NCI-H1694 (cell line): ENCODE data around the gene ACTL10.
"Not testable (repeated sequence)": the region's sequence is repeated elsewhere in the genome, so short reads cannot be mapped to it uniquely, and the experiment has no call there.

Experiments used
- DNase-seq: peaks from one replicate; lab custom pipeline; 2025; lab: John Stamatoyannopoulos, UW

The ACTL10 gene

GRCh38 chr20:33666293-33667244 lies at the start of gene ACTL10:
ACTL10 (plus strand) TSS chr20:33666943; CDS start chr20:33667498, 555 bp downstream.
- no peak for DNase-seq

GRCh38 chr20:33621717-33622400 lies 44.9 kb upstream of the ACTL10 start:
- DNase-seq: no peak

GRCh38 chr20:33622705-33623365 lies 43.9 kb upstream of the ACTL10 start:
- no peak for DNase-seq

GRCh38 chr20:33624399-33624798 lies 42.3 kb upstream of the ACTL10 start:
- DNase-seq: no peak

GRCh38 chr20:33626190-33626589 lies 40.6 kb upstream of the ACTL10 start:
- no peak for DNase-seq

- no peak for DNase-seq
These were observed 39.0 kb upstream of the ACTL10 start for GRCh38 chr20:33627577-33628216.

- no peak for DNase-seq
These were observed 37.2 kb upstream of the ACTL10 start for GRCh38 chr20:33629533-33629932.

- DNase-seq: no peak
These were observed 36.8 kb upstream of the ACTL10 start for GRCh38 chr20:33629979-33630378.

GRCh38 chr20:33630507-33630906 lies 36.2 kb upstream of the ACTL10 start:
- DNase-seq: no peak

- DNase-seq: not testable (repeated sequence)
These were observed 34.8 kb upstream of the ACTL10 start for GRCh38 chr20:33631910-33632309.

- DNase-seq: no peak
These were observed 31.4 kb upstream of the ACTL10 start for GRCh38 chr20:33635341-33635740.

- no peak for DNase-seq
These were observed 30.0 kb upstream of the ACTL10 start for GRCh38 chr20:33636776-33637175.

- DNase-seq: no peak
These were observed 26.5 kb upstream of the ACTL10 start for GRCh38 chr20:33640287-33640686.

GRCh38 chr20:33644313-33645071 lies 22.3 kb upstream of the ACTL10 start:
- no peak for DNase-seq

GRCh38 chr20:33645072-33645358 lies 21.7 kb upstream of the ACTL10 start:
- no peak for DNase-seq

GRCh38 chr20:33645396-33645795 lies 21.3 kb upstream of the ACTL10 start:
- DNase-seq: no peak

GRCh38 chr20:33646191-33646590 lies 20.6 kb upstream of the ACTL10 start:
- no peak for DNase-seq

GRCh38 chr20:33646959-33647602 lies 19.7 kb upstream of the ACTL10 start:
- not testable (repeated sequence) for DNase-seq

- DNase-seq: no peak
These were observed 18.9 kb upstream of the ACTL10 start for GRCh38 chr20:33647603-33648395.

GRCh38 chr20:33648396-33649004 lies 18.2 kb upstream of the ACTL10 start:
- DNase-seq: no peak
